Mesothelial cell of epicardium (in vitro differentiated cells): ENCODE results near the gene CAAP1. TPM values are rescaled to one million over a fixed set of nuclear protein-coding genes. Genes with fewer than 3 reads are reported as not detected.
"Not testable (repeated sequence)": the region's sequence is repeated elsewhere in the genome, so short reads cannot be mapped to it uniquely, and the experiment has no call there.

ENCODE experiments used
- DNase-seq, 2 experiments: peaks; one replicate each; pipeline ENCODE4 v3.0.0; 2021; ENCODE audit warnings: low spot score in 2 of 2; ENCODE audit not compliant: unreplicated experiment in 2 of 2
- H3K27ac Mint-ChIP-seq: 2 replicates; pipeline ENCODE4 v1.8.0; 2021; ENCODE audit warnings: mixed read lengths
- H3K27me3 Mint-ChIP-seq: 2 replicates; pipeline ENCODE4 v1.8.0; 2021; ENCODE audit warnings: low read depth, mixed read lengths
- H3K36me3 Mint-ChIP-seq: 2 replicates; pipeline ENCODE4 v1.8.0; 2021; ENCODE audit warnings: mixed read lengths
- H3K4me1 Mint-ChIP-seq: 2 replicates; pipeline ENCODE4 v1.8.0; 2021; ENCODE audit warnings: mixed read lengths
- H3K4me3 Mint-ChIP-seq: 2 replicates; pipeline ENCODE4 v1.8.0; 2021; ENCODE audit warnings: mild to moderate bottlenecking, moderate library complexity, mixed read lengths
- H3K9me3 Mint-ChIP-seq: 2 replicates; pipeline ENCODE4 v1.8.0; 2021; ENCODE audit warnings: mixed read lengths
- CTCF ChIP-seq: fragments of 200-600 bp; sonication (generic); IDR thresholded peaks from one replicate; pipeline ENCODE4 v1.5.0; 2021; ENCODE audit warnings: antibody characterized with exemption; ENCODE audit not compliant: unreplicated experiment
- total RNA-seq: library from RNA; stranded (reverse); gene quantifications from 3 replicates; pipeline ENCODE4 v1.2.1, GENCODE V29; 2021

Gene CAAP1
- total RNA-seq, 1 donor from 2014 or later, result 18.7 TPM

GRCh38 chr9:26880262-26880661 is 12.3 kb downstream of the CAAP1 start:
- Mint-ChIP-seq H3K27me3 (no peaks in the 10 kb centered on the region), H3K27ac (no peak overlapping the region), H3K36me3 (peaks cover 69% of the 10 kb centered on the region), H3K4me1 (no peaks in the 10 kb centered on the region), H3K9me3 (peaks cover 35% of the 10 kb centered on the region), H3K4me3 (no peak overlapping the region)
- no peak for DNase-seq
- TF ChIP-seq CTCF, result no peak

- peaks cover 31% of the 10 kb centered on the region for H3K36me3 Mint-ChIP-seq
- not testable (repeated sequence) for DNase-seq, H3K4me3 Mint-ChIP-seq, H3K27me3 Mint-ChIP-seq, H3K27ac Mint-ChIP-seq, H3K4me1 Mint-ChIP-seq
- H3K9me3 Mint-ChIP-seq, result peaks cover 22% of the 10 kb centered on the region
These were observed 17.4 kb downstream of the CAAP1 start for GRCh38 chr9:26875155-26875554.

GRCh38 chr9:26870292-26870691 is 22.3 kb downstream of the CAAP1 start:
- H3K27ac Mint-ChIP-seq, result no peak overlapping the region
- DNase-seq, result no peak
- no peak for TF ChIP-seq CTCF

GRCh38 chr9:26863074-26863473 is 29.5 kb downstream of the CAAP1 start:
- H3K4me3 Mint-ChIP-seq, result no peak overlapping the region
- no peaks in the 10 kb centered on the region for H3K9me3 Mint-ChIP-seq
- no peaks in the 10 kb centered on the region for H3K4me1 Mint-ChIP-seq
- peak; percentile 25 for TF ChIP-seq CTCF
- no peak for DNase-seq
- no peak overlapping the region for H3K27ac Mint-ChIP-seq
- no peaks in the 10 kb centered on the region for H3K27me3 Mint-ChIP-seq
- peaks cover 12% of the 10 kb centered on the region for H3K36me3 Mint-ChIP-seq

More at GRCh38 chr9:26870292-26870691, 22.3 kb downstream of the CAAP1 start:
- H3K9me3 Mint-ChIP-seq, result no peaks in the 10 kb centered on the region
- no peaks in the 10 kb centered on the region for H3K27me3 Mint-ChIP-seq
- H3K36me3 Mint-ChIP-seq, result peaks cover 12% of the 10 kb centered on the region
- no peaks in the 10 kb centered on the region for H3K4me1 Mint-ChIP-seq
- H3K4me3 Mint-ChIP-seq, result no peak overlapping the region

GRCh38 chr9:26856413-26857032 is 36.1 kb downstream of the CAAP1 start:
- no peaks in the 10 kb centered on the region for H3K27me3 Mint-ChIP-seq
- H3K4me3 Mint-ChIP-seq, result no peak overlapping the region
- no peak for DNase-seq
- peaks cover 31% of the 10 kb centered on the region for H3K36me3 Mint-ChIP-seq
- no peaks in the 10 kb centered on the region for H3K4me1 Mint-ChIP-seq
- H3K27ac Mint-ChIP-seq, result no peak overlapping the region
- peaks cover 3% of the 10 kb centered on the region for H3K9me3 Mint-ChIP-seq
- no peak for TF ChIP-seq CTCF

- TF ChIP-seq CTCF, result no peak
- Mint-ChIP-seq H3K27ac (no peak overlapping the region), H3K27me3 (no peaks in the 10 kb centered on the region), H3K9me3 (peaks cover 3% of the 10 kb centered on the region), H3K4me1 (no peaks in the 10 kb centered on the region), H3K4me3 (no peak overlapping the region), H3K36me3 (peaks cover 26% of the 10 kb centered on the region)
- DNase-seq, result no peak
These were observed 41.6 kb downstream of the CAAP1 start for GRCh38 chr9:26850995-26851394.
